Measurements from ENCODE around the gene CTIF. TPM values are rescaled to one million over a fixed set of nuclear protein-coding genes. Genes with fewer than 3 reads are reported as not detected.

CTIF gene
- total RNA-seq, 6 experiments from 2014 or later: 77.6 to 100 (median 79.2) TPM

DNA sequence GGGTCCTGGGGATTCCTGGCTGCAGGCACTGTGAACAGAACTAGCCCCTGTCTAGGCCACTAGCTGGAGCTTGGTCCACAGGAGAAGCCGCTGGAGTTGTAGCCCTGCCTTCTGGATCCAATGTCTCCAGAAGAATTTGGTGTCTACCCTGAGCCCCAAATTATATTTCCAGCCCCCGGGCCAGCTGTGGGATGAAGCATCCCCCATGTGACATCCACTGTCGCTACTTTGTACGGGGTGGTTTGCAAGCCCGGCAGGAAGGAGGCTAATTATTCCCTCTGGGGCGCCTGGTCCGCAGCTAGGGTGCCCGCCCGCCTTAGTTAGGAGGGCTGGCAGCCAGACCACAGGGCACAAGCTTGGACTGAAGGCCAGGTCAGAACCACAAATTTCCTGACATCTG lies 305.4 kb downstream of the CTIF start:
- H3K9me3 Mint-ChIP-seq: no peaks in the 10 kb centered on the region; the same call in 1 of the 2 replicates
- no peak for DNase-seq
- peaks cover 44% of the 10 kb centered on the region for H3K4me1 Mint-ChIP-seq (ENCODE audit: low read depth)
- no peak overlapping the region for H3K4me3 Mint-ChIP-seq
- H3K27ac Mint-ChIP-seq: no peak overlapping the region
- H3K27me3 Mint-ChIP-seq (ENCODE audit: insufficient read depth): peaks cover 5% of the 10 kb centered on the region
- TF ChIP-seq, protein P1, sequence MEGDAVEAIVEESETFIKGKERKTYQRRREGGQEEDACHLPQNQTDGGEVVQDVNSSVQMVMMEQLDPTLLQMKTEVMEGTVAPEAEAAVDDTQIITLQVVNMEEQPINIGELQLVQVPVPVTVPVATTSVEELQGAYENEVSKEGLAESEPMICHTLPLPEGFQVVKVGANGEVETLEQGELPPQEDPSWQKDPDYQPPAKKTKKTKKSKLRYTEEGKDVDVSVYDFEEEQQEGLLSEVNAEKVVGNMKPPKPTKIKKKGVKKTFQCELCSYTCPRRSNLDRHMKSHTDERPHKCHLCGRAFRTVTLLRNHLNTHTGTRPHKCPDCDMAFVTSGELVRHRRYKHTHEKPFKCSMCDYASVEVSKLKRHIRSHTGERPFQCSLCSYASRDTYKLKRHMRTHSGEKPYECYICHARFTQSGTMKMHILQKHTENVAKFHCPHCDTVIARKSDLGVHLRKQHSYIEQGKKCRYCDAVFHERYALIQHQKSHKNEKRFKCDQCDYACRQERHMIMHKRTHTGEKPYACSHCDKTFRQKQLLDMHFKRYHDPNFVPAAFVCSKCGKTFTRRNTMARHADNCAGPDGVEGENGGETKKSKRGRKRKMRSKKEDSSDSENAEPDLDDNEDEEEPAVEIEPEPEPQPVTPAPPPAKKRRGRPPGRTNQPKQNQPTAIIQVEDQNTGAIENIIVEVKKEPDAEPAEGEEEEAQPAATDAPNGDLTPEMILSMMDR (IDR thresholded peaks at IDR 0.05): no peak
- peaks cover 29% of the 10 kb centered on the region for H3K36me3 Mint-ChIP-seq (ENCODE audit: low read depth)

DNA sequence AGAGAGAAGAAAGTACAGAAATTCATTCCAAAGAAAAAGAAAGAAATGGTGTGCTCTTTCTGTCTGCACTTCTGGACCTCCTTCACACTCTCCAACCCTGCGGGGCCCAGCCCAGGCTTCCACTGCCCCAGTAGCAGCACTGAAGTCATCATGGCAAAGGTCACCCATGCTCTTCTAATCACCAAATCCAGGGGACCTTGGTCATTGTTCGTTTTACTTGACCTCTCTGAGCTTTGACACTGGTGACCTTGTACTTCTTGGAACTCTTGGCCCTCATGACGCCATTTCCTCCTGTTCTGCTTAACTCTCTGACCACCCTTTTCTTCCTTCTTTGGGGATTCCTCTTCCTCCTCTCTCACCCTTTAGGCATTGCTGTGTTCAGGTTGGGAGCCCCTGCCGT lies 306.3 kb downstream of the CTIF start:
- peaks cover 35% of the 10 kb centered on the region for H3K4me1 Mint-ChIP-seq (ENCODE audit: low read depth)
- H3K9me3 Mint-ChIP-seq: no peaks in the 10 kb centered on the region; the same call in 1 of the 2 replicates
- DNase-seq: no peak
- no peak overlapping the region for H3K4me3 Mint-ChIP-seq
- H3K36me3 Mint-ChIP-seq (ENCODE audit: low read depth): peaks cover 30% of the 10 kb centered on the region
- peaks cover 5% of the 10 kb centered on the region for H3K27me3 Mint-ChIP-seq (ENCODE audit: insufficient read depth)
- H3K27ac Mint-ChIP-seq: no peak overlapping the region
- TF ChIP-seq, protein P1 (IDR thresholded peaks at IDR 0.05): no peak

DNA sequence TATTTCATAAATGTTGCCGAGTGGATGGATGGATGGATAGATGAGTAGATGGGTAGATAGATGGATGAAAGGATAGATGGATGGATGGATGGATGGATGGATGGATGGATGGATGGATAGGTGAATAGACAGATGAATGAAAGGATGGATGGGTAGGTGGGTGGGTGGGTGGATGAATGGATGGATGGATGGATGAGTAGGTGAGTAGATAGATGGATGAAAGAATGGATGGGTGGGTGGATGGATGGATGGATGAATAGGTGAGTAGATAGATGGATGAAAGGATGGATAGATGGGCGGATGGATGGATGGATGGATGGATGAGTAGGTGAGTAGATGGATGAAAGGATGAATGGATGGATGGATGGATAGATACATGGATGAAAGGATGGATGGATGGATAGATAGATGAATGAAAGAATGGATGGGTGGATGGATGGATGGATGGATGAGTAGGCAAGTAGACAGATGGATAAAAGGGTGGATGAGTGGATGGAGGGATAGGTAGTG lies 307.6 kb downstream of the CTIF start:
- Mint-ChIP-seq H3K27ac (no peak overlapping the region), H3K36me3 (ENCODE audit: low read depth) (peaks cover 31% of the 10 kb centered on the region), H3K4me1 (ENCODE audit: low read depth) (peaks cover 30% of the 10 kb centered on the region), H3K4me3 (no peak overlapping the region), H3K27me3 (ENCODE audit: insufficient read depth) (peaks cover 5% of the 10 kb centered on the region), H3K9me3 (no peaks in the 10 kb centered on the region; the same call in 1 of the 2 replicates)
- no peak for DNase-seq
- TF ChIP-seq, protein P1 (IDR thresholded peaks at IDR 0.05): no peak

DNA sequence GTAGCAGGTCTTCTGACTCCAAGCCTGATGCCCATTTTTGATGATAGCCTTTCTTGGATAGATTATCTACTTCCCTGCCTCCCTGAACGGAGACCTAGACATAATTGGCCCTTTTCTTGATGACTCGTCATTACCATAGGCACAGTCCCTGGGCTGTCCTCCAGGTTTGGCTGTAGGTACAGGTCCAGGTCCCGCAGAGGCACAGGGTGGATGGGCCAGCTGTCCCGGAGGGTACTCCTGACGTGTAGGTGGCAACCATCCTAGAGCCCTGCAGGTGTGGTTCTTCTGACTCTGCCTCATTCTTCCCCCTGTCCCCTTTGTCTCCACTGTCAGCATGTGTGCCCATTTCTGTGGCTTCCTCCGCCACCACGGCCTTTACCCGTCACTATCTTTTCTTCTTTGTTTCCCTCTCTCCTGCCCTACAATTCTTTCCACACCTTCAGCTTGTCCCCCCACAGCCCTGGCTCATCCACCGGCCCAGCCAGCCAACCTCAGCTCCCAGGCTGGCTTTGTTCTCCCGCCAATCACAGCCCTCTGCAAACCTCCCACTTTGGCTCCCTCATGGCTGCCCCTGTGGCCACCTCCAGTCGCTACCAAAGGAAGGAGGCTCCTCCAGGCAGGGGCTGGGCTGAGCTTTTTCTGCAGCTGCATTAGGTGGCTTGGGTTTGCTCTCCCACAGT lies 309.1 kb downstream of the CTIF start:
- H3K4me3 Mint-ChIP-seq: no peak overlapping the region
- peaks cover 6% of the 10 kb centered on the region for H3K27me3 Mint-ChIP-seq (ENCODE audit: insufficient read depth)
- H3K27ac Mint-ChIP-seq: no peak overlapping the region
- TF ChIP-seq, protein P1 (IDR thresholded peaks at IDR 0.05): no peak
- no peak for DNase-seq
- peaks cover 36% of the 10 kb centered on the region for H3K4me1 Mint-ChIP-seq (ENCODE audit: low read depth)
- peaks cover 33% of the 10 kb centered on the region for H3K36me3 Mint-ChIP-seq (ENCODE audit: low read depth)
- H3K9me3 Mint-ChIP-seq: no peaks in the 10 kb centered on the region; the same call in 1 of the 2 replicates

DNA sequence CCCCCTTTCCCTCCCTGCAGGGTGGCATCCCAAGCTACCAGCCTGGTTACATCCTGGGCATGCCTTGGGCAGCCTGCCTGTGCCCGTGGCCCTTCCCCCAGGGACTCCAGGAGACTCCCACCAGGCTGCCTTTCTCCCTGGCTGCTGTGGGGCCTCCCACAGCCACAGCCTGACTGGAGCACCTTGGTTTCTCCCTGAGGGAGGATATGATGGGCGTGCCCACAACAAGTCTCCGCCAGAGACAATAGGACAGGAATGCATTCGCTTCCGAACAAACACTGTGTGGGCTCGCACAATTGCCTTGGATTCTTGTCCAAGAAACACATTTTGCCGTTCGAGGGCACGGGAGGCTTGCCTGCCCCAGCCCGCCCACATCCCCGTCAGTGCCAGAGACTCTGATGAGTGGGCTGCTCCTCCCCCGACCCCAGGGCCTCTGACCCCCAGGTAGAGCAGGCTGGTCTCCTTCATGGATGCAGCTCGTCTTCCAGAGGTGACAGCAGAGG lies 309.9 kb downstream of the CTIF start:
- peaks cover 6% of the 10 kb centered on the region for H3K27me3 Mint-ChIP-seq (ENCODE audit: insufficient read depth)
- no peak overlapping the region for H3K4me3 Mint-ChIP-seq
- DNase-seq: no peak
- no peak overlapping the region for H3K27ac Mint-ChIP-seq
- TF ChIP-seq, protein P1 (IDR thresholded peaks at IDR 0.05): no peak
- H3K4me1 Mint-ChIP-seq (ENCODE audit: low read depth): peaks cover 42% of the 10 kb centered on the region
- no peaks in the 10 kb centered on the region; the same call in 1 of the 2 replicates for H3K9me3 Mint-ChIP-seq
- peaks cover 36% of the 10 kb centered on the region for H3K36me3 Mint-ChIP-seq (ENCODE audit: low read depth)
